Measurements from ENCODE around the gene USP8.

GRCh38 chr15:50411870-50412269, 12.3 kb upstream of the USP8 start:
- TF ChIP-seq GATA2 (IDR thresholded peaks at IDR 0.05; ENCODE audit: low read depth, low read length) (no peak), GATA3 (IDR thresholded peaks at IDR 0.05; ENCODE audit: low read depth, low read length) (no peak)

All from SH-SY5Y (cell line).